Adrenal gland (tissue), 5 donors: ENCODE results near the gene SNX24.

Experiments
- POLR2A ChIP-seq, 2 donors: fragments of 450-650 bp; IDR thresholded peaks; one replicate each; pipeline ENCODE4 v1.6.1; 2017; ENCODE audit warnings: antibody characterized with exemption in 2 of 2, mild to moderate bottlenecking in 2 of 2, moderate library complexity in 1 of 2
- TF ChIP-seq, protein P1 (sequence below), 6 experiments: fragments of 450-650 bp in 4 of 6; fragments of 200-600 bp in 2 of 6; sonication (generic) in 1 of 6; IDR thresholded peaks; 1 replicate in 5 of 6; 2 replicates in 1 of 6; pipeline versions ENCODE4 v1.5.1 to v1.8.0; 2016 to 2021; ENCODE audit warnings: antibody characterized with exemption in 6 of 6, mild to moderate bottlenecking in 2 of 6, moderate library complexity in 1 of 6
- donor health status: DM: no; HTN: no; CAD: no.

GRCh38 chr5:122954719-122955118 lies 109.3 kb downstream of the SNX24 start:
- no peak for TF ChIP-seq POLR2A (IDR thresholded peaks at IDR 0.05)
- TF ChIP-seq, protein P1, sequence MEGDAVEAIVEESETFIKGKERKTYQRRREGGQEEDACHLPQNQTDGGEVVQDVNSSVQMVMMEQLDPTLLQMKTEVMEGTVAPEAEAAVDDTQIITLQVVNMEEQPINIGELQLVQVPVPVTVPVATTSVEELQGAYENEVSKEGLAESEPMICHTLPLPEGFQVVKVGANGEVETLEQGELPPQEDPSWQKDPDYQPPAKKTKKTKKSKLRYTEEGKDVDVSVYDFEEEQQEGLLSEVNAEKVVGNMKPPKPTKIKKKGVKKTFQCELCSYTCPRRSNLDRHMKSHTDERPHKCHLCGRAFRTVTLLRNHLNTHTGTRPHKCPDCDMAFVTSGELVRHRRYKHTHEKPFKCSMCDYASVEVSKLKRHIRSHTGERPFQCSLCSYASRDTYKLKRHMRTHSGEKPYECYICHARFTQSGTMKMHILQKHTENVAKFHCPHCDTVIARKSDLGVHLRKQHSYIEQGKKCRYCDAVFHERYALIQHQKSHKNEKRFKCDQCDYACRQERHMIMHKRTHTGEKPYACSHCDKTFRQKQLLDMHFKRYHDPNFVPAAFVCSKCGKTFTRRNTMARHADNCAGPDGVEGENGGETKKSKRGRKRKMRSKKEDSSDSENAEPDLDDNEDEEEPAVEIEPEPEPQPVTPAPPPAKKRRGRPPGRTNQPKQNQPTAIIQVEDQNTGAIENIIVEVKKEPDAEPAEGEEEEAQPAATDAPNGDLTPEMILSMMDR (IDR thresholded peaks at IDR 0.05), result no peak
